Prostate gland (tissue), 2 donors: ENCODE measurements around the gene CKS2. TPM values are rescaled to one million over a fixed set of nuclear protein-coding genes. Genes with fewer than 3 reads are reported as not detected.
"Not testable (repeated sequence)": the region's sequence is repeated elsewhere in the genome, so short reads cannot be mapped to it uniquely, and the experiment has no call there.

Experiments
- DNase-seq: peaks from one replicate; pipeline ENCODE4 v3.0.0-alpha.2; 2019; ENCODE audit warnings: low spot score
- H3K27ac ChIP-seq, 2 donors: fragments of 200-600 bp; sonication (generic); 2 replicates each; pipeline ENCODE4 v1.5.1; 2017 to 2019
- H3K27me3 ChIP-seq: fragments of 200-600 bp; sonication (generic); replicated peaks from 2 replicates; pipeline ENCODE4 v1.5.1; 2019; ENCODE audit not compliant: insufficient read depth
- H3K36me3 ChIP-seq, 2 donors: fragments of 200-600 bp; sonication (generic); 1 replicate in 1 of 2; 2 replicates in 1 of 2; pipeline versions ENCODE4 v1.5.1 to v1.8.1; 2017 to 2019
- H3K4me1 ChIP-seq: fragments of 200-600 bp; sonication (generic); replicated peaks from 2 replicates; pipeline ENCODE4 v1.5.1; 2019
- H3K4me3 ChIP-seq, 2 donors: fragments of 200-600 bp; sonication (generic); 2 replicates each; pipeline ENCODE4 v1.5.1; 2017 to 2019
- H3K9me3 ChIP-seq: fragments of 200-600 bp; sonication (generic); 2 replicates; pipeline ENCODE4 v1.5.1; 2017
- CTCF ChIP-seq, 4 experiments: fragments of 200-600 bp in 2 of 4; fragments of 450-650 bp in 2 of 4; sonication (generic) in 2 of 4; IDR thresholded peaks; 1 replicate in 3 of 4; 2 replicates in 1 of 4; pipeline ENCODE4 v1.5.1; 2016 to 2019; ENCODE audit warnings: antibody characterized with exemption in 4 of 4, mild to moderate bottlenecking in 2 of 4, moderate library complexity in 2 of 4
- POLR2A ChIP-seq: fragments of 450-650 bp; IDR thresholded peaks from one replicate; pipeline ENCODE4 v1.6.1; 2016; ENCODE audit warnings: antibody characterized with exemption, mild to moderate bottlenecking
- POLR2AphosphoS5 ChIP-seq: sonication (generic); formaldehyde crosslinking; IDR thresholded peaks from one replicate; pipeline ENCODE4 v1.6.1; 2017; ENCODE audit warnings: antibody characterized with exemption
- WGBS: methylation state at CpG from one replicate; pipeline ENCODE4 v1.1.5; 2018; 5-methylcytosine and 5-hydroxymethylcytosine counted together
- intact Hi-C: fragments of 100-400 bp; cut with DNase I; formaldehyde crosslinking; loops from one replicate; pipeline ENCODE4 v1.14.2; 2022
- total RNA-seq, 2 donors: library from RNA; depleted of rRNA; stranded (reverse); fragments of >200 nt; gene quantifications; one replicate each; pipeline ENCODE4 v1.1.0, GENCODE V29; 2016

CKS2 gene
- total RNA-seq, 2 donors from 2014 or later, result 13.8 to 87.4 TPM

GRCh38 chr9:89284076-89284475 lies 26.9 kb upstream of the CKS2 start:
- no peak overlapping the region for H3K27ac ChIP-seq
- TF ChIP-seq CTCF (IDR thresholded peaks at IDR 0.05), result no peak
- no peak for TF ChIP-seq POLR2A
- TF ChIP-seq POLR2AphosphoS5, result no peak
- intact Hi-C loops, result loop anchor here (10.0 kb wide), 1 partner anchor 689 kb away; no protein-coding TSS in a partner anchor
- H3K9me3 ChIP-seq, result no peaks in the 10 kb centered on the region
- DNase-seq, result no peak
- no peaks in the 10 kb centered on the region for H3K4me1 ChIP-seq
- H3K27me3 ChIP-seq, result no peaks in the 10 kb centered on the region
- 83% methylated on average over 7 of the region's 7 CpGs for WGBS
- no peak overlapping the region for H3K4me3 ChIP-seq
- no peaks in the 10 kb centered on the region for H3K36me3 ChIP-seq

- Histone ChIP-seq H3K36me3 (no peaks in the 10 kb centered on the region), H3K4me3 (no peak overlapping the region), H3K9me3 (no peaks in the 10 kb centered on the region), H3K4me1 (no peaks in the 10 kb centered on the region), H3K27me3 (no peaks in the 10 kb centered on the region), H3K27ac (no peak overlapping the region)
- intact Hi-C loops, result no loop called here
- DNase-seq, result no peak
- WGBS, result 96% methylated on average over 2 of the region's 2 CpGs
- TF ChIP-seq CTCF (IDR thresholded peaks at IDR 0.05), result no peak
- no peak for TF ChIP-seq POLR2A
- TF ChIP-seq POLR2AphosphoS5, result no peak
Observed at GRCh38 chr9:89291741-89292140, 19.3 kb upstream of the CKS2 start.

DNA sequence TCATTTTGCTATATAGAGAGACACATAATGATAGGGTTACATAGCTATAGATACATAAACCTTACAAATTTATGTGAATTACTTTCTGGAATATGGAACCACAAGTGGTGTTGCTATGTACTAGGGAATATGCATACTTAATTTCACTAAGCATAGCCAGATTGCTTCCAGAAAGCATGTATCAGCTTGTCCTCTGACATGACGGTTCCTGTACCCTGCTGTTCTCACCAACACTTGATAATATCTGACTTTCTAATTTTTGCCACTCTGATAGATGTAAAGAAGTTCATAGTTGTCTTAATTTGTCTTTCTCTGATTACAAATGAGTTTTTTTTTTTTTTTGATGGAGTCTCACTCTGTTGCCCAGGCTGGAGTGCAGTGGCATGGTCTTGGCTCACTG lies 18.0 kb upstream of the CKS2 start:
- intact Hi-C loops, result no loop called here
- Histone ChIP-seq H3K27me3 (no peaks in the 10 kb centered on the region), H3K4me3 (no peak overlapping the region), H3K4me1 (no peaks in the 10 kb centered on the region), H3K36me3 (no peaks in the 10 kb centered on the region), H3K9me3 (no peaks in the 10 kb centered on the region), H3K27ac (no peak overlapping the region)
- no peak for DNase-seq
- TF ChIP-seq POLR2A (no peak), CTCF (IDR thresholded peaks at IDR 0.05) (no peak), POLR2AphosphoS5 (no peak)
- 100% methylated on average over 1 of the region's 1 CpG for WGBS

DNA sequence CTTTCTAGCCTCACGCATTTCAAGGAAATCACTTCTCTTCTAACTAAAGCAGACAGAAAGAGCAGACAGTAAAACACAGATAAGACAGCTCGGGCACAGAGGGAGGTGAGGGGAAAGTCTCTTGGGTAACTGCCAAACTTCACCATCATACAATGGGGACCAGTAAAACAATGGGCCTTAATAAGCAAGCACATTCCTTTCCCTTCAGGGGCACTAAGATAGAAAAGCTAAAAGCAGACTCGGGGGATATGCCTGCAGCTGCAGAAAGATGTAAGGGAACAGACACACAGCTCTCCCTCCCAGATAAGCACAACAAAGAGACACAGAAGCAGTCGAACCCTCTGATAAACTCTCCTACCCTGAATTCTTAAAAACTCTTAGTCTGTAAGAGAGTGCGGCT lies 15.6 kb upstream of the CKS2 start:
- Histone ChIP-seq H3K36me3 (no peaks in the 10 kb centered on the region), H3K4me1 (no peaks in the 10 kb centered on the region), H3K9me3 (no peaks in the 10 kb centered on the region), H3K27ac (no peak overlapping the region), H3K4me3 (no peak overlapping the region), H3K27me3 (no peaks in the 10 kb centered on the region)
- TF ChIP-seq CTCF (IDR thresholded peaks at IDR 0.05), result no peak
- no peak for TF ChIP-seq POLR2AphosphoS5
- TF ChIP-seq POLR2A, result no peak
- no peak for DNase-seq
- WGBS, result 56% methylated on average over 5 of the region's 5 CpGs
- intact Hi-C loops, result no loop called here

DNA sequence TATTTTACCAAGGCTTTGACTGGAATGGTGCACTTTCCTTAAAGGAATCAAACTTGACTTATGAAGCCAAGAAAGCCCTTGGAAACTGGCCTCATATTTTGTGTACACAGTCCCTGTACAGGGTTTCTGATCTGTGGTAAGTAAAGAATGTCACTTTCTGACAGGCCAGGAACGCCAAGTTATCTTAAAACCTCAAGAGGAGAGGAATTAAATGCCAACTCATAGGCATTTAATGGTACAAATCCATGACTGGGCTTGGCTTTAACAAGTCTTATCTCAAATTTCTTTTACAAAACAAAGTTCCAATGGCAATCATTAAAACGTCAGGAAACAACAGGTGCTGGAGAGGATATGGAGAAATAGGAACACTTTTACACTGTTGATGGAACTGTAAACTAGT lies 9.0 kb upstream of the CKS2 start:
- H3K27me3 ChIP-seq, H3K9me3 ChIP-seq, DNase-seq, H3K4me3 ChIP-seq, H3K4me1 ChIP-seq, H3K27ac ChIP-seq, H3K36me3 ChIP-seq, intact Hi-C loops: not testable (repeated sequence)
- 35% methylated on average over 2 of the region's 2 CpGs for WGBS
- TF ChIP-seq POLR2AphosphoS5, result peak; percentile 38
